Measurements from ENCODE around the gene HHAT. TPM values are rescaled to one million over a fixed set of nuclear protein-coding genes. Genes with fewer than 3 reads are reported as not detected.

HHAT gene
- total and polyA plus RNA-seq, 4 donors: 1.2 to 11.3 (median 3.8) TPM

DNA sequence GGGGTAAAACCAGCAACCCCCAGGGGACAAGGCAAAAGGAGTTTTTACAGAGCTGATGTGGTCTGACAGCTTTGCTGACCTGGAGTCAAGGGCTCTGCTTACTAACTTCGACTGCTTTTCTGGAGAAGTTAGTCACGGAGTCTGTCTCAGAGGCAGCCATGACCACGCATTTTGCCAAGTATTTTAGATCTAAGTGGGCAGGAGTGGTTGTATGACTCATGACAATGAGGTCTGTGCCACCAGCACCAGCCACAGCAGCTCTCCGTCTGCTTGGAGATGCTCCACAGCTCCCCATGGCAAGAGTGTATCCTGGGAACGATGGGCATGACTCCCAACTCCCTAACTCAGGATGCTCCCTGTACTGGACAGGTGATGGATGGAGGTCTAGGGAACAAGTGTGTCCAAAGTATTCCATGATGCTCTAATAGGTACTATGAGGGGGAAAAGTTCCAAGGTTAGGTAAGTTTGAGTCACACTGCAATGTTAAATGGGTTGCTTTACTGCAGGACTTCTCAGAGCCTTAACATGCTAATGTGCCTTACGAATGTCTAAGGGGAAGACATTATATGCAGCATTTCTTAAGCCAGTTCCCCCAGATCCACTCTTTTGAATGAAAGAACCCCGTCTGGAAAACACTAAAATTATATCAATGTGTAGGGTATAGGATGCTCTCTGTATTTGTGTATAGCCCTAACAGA, 359.0 kb downstream of the HHAT start:
- no peaks in the 10 kb centered on the region for H3K27me3 ChIP-seq (ENCODE audit: control insufficient read depth in 3 of 3, insufficient read depth in 3 of 3, low read length in 2 of 3)
- TF ChIP-seq, protein P1, sequence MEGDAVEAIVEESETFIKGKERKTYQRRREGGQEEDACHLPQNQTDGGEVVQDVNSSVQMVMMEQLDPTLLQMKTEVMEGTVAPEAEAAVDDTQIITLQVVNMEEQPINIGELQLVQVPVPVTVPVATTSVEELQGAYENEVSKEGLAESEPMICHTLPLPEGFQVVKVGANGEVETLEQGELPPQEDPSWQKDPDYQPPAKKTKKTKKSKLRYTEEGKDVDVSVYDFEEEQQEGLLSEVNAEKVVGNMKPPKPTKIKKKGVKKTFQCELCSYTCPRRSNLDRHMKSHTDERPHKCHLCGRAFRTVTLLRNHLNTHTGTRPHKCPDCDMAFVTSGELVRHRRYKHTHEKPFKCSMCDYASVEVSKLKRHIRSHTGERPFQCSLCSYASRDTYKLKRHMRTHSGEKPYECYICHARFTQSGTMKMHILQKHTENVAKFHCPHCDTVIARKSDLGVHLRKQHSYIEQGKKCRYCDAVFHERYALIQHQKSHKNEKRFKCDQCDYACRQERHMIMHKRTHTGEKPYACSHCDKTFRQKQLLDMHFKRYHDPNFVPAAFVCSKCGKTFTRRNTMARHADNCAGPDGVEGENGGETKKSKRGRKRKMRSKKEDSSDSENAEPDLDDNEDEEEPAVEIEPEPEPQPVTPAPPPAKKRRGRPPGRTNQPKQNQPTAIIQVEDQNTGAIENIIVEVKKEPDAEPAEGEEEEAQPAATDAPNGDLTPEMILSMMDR (IDR thresholded peaks at IDR 0.05; ENCODE audit: control extremely low read depth, extremely low read depth): no peak
- no peaks in the 10 kb centered on the region for H3K36me3 ChIP-seq (ENCODE audit: control insufficient read depth in 4 of 4, insufficient read depth in 4 of 4, low read length in 4 of 4)
- no peak for ATAC-seq (ENCODE audit: insufficient read depth, low FRiP score)
- WGBS, 2 donors: 79 to 88% methylated on average over 7 of the region's 7 CpGs
- H3K9me3 ChIP-seq (ENCODE audit: control insufficient read depth in 4 of 4, insufficient read depth in 3 of 4, low read length in 3 of 4): no peaks in the 10 kb centered on the region
- no peak overlapping the region for H3K27ac ChIP-seq (ENCODE audit: low read depth in 1 of 2, low read length in 1 of 2)
- H3K9ac ChIP-seq (ENCODE audit: insufficient read depth in 1 of 2, low read length in 2 of 2): no peak overlapping the region
- no peak for DNase-seq
- H3K4me3 ChIP-seq: no peak overlapping the region
- H3K4me1 ChIP-seq (ENCODE audit: control insufficient read depth in 5 of 5, insufficient read depth in 5 of 5, low read length in 5 of 5): no peaks in the 10 kb centered on the region

GRCh38 chr1:210688512-210689234, 360.0 kb downstream of the HHAT start:
- TF ChIP-seq, protein P1 (IDR thresholded peaks at IDR 0.05; ENCODE audit: control extremely low read depth, extremely low read depth): no peak
- no peaks in the 10 kb centered on the region for H3K27me3 ChIP-seq (ENCODE audit: control insufficient read depth in 3 of 3, insufficient read depth in 3 of 3, low read length in 2 of 3)
- WGBS, 2 donors: 82 to 96% methylated on average over 1 of the region's 1 CpG
- no peaks in the 10 kb centered on the region for H3K4me1 ChIP-seq (ENCODE audit: control insufficient read depth in 5 of 5, insufficient read depth in 5 of 5, low read length in 5 of 5)
- H3K36me3 ChIP-seq (ENCODE audit: control insufficient read depth in 4 of 4, insufficient read depth in 4 of 4, low read length in 4 of 4): no peaks in the 10 kb centered on the region
- no peak overlapping the region for H3K9ac ChIP-seq (ENCODE audit: insufficient read depth in 1 of 2, low read length in 2 of 2)
- no peak overlapping the region for H3K27ac ChIP-seq (ENCODE audit: low read depth in 1 of 2, low read length in 1 of 2)
- H3K9me3 ChIP-seq (ENCODE audit: control insufficient read depth in 4 of 4, insufficient read depth in 3 of 4, low read length in 3 of 4): no peaks in the 10 kb centered on the region
- H3K4me3 ChIP-seq: no peak overlapping the region
- ATAC-seq (ENCODE audit: insufficient read depth, low FRiP score) (no peak), DNase-seq (no peak)

DNA sequence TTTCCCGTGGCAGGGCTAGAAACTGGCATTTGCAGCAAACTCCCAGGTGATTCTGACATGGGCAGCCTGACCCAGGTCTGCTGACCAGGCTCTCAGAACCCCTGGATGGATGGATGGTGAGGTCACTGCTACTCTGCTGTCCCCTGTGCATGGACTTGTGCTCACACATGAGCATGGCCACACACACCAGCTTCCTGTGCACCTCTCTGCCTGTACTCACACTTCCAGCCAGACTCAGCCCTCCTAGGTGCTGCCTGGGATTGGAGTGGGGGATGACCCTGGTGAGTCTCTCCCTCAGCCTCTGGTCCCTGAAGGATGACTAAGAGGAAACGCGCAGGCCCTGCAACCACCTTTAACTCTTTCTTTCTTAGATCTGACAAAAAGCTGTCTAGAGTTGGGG, 361.1 kb downstream of the HHAT start:
- Histone ChIP-seq H3K4me3 (no peak overlapping the region), H3K9me3 (ENCODE audit: control insufficient read depth in 4 of 4, insufficient read depth in 3 of 4, low read length in 3 of 4) (no peaks in the 10 kb centered on the region), H3K27me3 (ENCODE audit: control insufficient read depth in 3 of 3, insufficient read depth in 3 of 3, low read length in 2 of 3) (no peaks in the 10 kb centered on the region), H3K9ac (ENCODE audit: insufficient read depth in 1 of 2, low read length in 2 of 2) (no peak overlapping the region), H3K27ac (ENCODE audit: low read depth in 1 of 2, low read length in 1 of 2) (no peak overlapping the region), H3K4me1 (ENCODE audit: control insufficient read depth in 5 of 5, insufficient read depth in 5 of 5, low read length in 5 of 5) (no peaks in the 10 kb centered on the region), H3K36me3 (ENCODE audit: control insufficient read depth in 4 of 4, insufficient read depth in 4 of 4, low read length in 4 of 4) (no peaks in the 10 kb centered on the region)
- DNase-seq (no peak), ATAC-seq (ENCODE audit: insufficient read depth, low FRiP score) (no peak)
- 90 to 91% methylated on average over 3 of the region's 3 CpGs for WGBS, 2 donors
- TF ChIP-seq, protein P1 (IDR thresholded peaks at IDR 0.05; ENCODE audit: control extremely low read depth, extremely low read depth): no peak
